Mucosa of descending colon (tissue), 3 donors: ENCODE data around the gene DPP4. TPM values are rescaled to one million over a fixed set of nuclear protein-coding genes. Genes with fewer than 3 reads are reported as not detected.
"Not testable (repeated sequence)": the region's sequence is repeated elsewhere in the genome, so short reads cannot be mapped to it uniquely, and the experiment has no call there.

Experiments used
- ATAC-seq: fragments of 200-7000 bp; cut with Tn5 transposase; one replicate; pipeline ENCODE4 v1.9.1; 2020; ENCODE audit warnings: mild to moderate bottlenecking, moderate library complexity
- DNase-seq, 3 donors: peaks; one replicate each; pipeline ENCODE4 v3.0.0-alpha.2; 2020
- H3K36me3 ChIP-seq: fragments of 200-600 bp; one replicate; pipeline ENCODE4 v1.8.0; 2021; ENCODE audit warnings: low read depth, mild to moderate bottlenecking
- H3K4me1 ChIP-seq: fragments of 200-600 bp; one replicate; pipeline ENCODE4 v1.8.0; 2021; ENCODE audit warnings: low read depth, mild to moderate bottlenecking
- H3K4me3 ChIP-seq: fragments of 200-600 bp; one replicate; pipeline ENCODE4 v1.8.0; 2021; ENCODE audit warnings: mild to moderate bottlenecking
- H3K9me3 ChIP-seq: fragments of 200-600 bp; one replicate; pipeline ENCODE4 v1.8.0; 2021; ENCODE audit warnings: mild to moderate bottlenecking
- CTCF ChIP-seq: fragments of 200-600 bp; IDR thresholded peaks from one replicate; pipeline ENCODE4 v1.8.0; 2022; ENCODE audit warnings: antibody characterized with exemption, mild to moderate bottlenecking
- intact Hi-C, 2 donors: fragments of 100-400 bp; cut with DNase I in 1 of 2; cut with micrococcal nuclease in 1 of 2; formaldehyde crosslinking; loops; one replicate each; pipeline versions ENCODE4 v1.11.0 to v1.11.1; 2022; cut with DNase I, micrococcal nuclease
- total RNA-seq, 3 donors: library from RNA; stranded (reverse); fragmentation: NEBNext Ultra II Directional in 2 of 3; extraction: Animal tissue kit (Norgen Biotek cat#: 25700) in 2 of 3; gene quantifications; one replicate each; pipeline versions ENCODE4 v1.2.1 to v1.2.4, GENCODE V29; 2021 to 2023
- donor health status: DM: no; HTN: no; CAD: no; lungs with moderate emphysema.
- donor health status: DM: no; HTN: no; CAD: no.
- donor health status: DM: no; HTN: yes; CAD: no.

Gene DPP4
- total RNA-seq, 3 donors from 2014 or later: 11.4 to 18.3 (median 12.0) TPM

GRCh38 chr2:161982548-161983330 is 91.3 kb downstream of the DPP4 start:
- Histone ChIP-seq H3K4me3 (no peak overlapping the region), H3K36me3 (no peaks in the 10 kb centered on the region), H3K9me3 (no peaks in the 10 kb centered on the region), H3K4me1 (peaks cover 22% of the 10 kb centered on the region)
- intact Hi-C loops: no loop called here
- peak; percentile 78 for ATAC-seq
- TF ChIP-seq CTCF: no peak
- peak in 2 of 3 donors; percentile 37 to 44 for DNase-seq

- TF ChIP-seq CTCF: no peak
- no peak overlapping the region for H3K4me3 ChIP-seq
- DNase-seq: peak; percentile 68 to 76 (median 73)
- no peaks in the 10 kb centered on the region for H3K36me3 ChIP-seq
- intact Hi-C loops: no loop called here
- peak; percentile 82 for ATAC-seq
- H3K9me3 ChIP-seq: no peaks in the 10 kb centered on the region
- peaks cover 22% of the 10 kb centered on the region for H3K4me1 ChIP-seq
These were observed 92.2 kb downstream of the DPP4 start for GRCh38 chr2:161981679-161982250.

- Histone ChIP-seq H3K36me3 (no peaks in the 10 kb centered on the region), H3K4me1 (peaks cover 22% of the 10 kb centered on the region), H3K4me3 (no peak overlapping the region), H3K9me3 (no peaks in the 10 kb centered on the region)
- intact Hi-C loops: no loop called here
- no peak for TF ChIP-seq CTCF
- DNase-seq: no peak
- no peak for ATAC-seq
These were observed 93.0 kb downstream of the DPP4 start for GRCh38 chr2:161980976-161981375.

- ATAC-seq (no peak), DNase-seq (no peak)
- no peak for TF ChIP-seq CTCF
- Histone ChIP-seq H3K4me3 (no peak overlapping the region), H3K9me3 (no peaks in the 10 kb centered on the region), H3K4me1 (peaks cover 22% of the 10 kb centered on the region), H3K36me3 (no peaks in the 10 kb centered on the region)
- intact Hi-C loops: no loop called here
These were observed 94.5 kb downstream of the DPP4 start for GRCh38 chr2:161979490-161979889.

GRCh38 chr2:161977926-161978325 is 96.1 kb downstream of the DPP4 start:
- intact Hi-C loops, H3K36me3 ChIP-seq, DNase-seq, H3K9me3 ChIP-seq, ATAC-seq, H3K4me3 ChIP-seq: not testable (repeated sequence)
- H3K4me1 ChIP-seq: peaks cover 12% of the 10 kb centered on the region

GRCh38 chr2:161976917-161977316 is 97.1 kb downstream of the DPP4 start:
- Histone ChIP-seq H3K36me3 (no peaks in the 10 kb centered on the region), H3K4me3 (no peak overlapping the region), H3K9me3 (no peaks in the 10 kb centered on the region), H3K4me1 (peaks cover 5% of the 10 kb centered on the region)
- no peak for TF ChIP-seq CTCF
- DNase-seq (no peak), ATAC-seq (no peak)
- intact Hi-C loops: no loop called here
